ENCODE results near the gene DGUOK. TPM values are rescaled to one million over a fixed set of nuclear protein-coding genes. Genes with fewer than 3 reads are reported as not detected.
A peak's percentile ranks its signal among the peaks of the same experiment; 100 is the strongest.

The DGUOK gene
- total and polyA plus RNA-seq, 4 donors, result 28.9 to 103 (median 73.9) TPM

- Histone ChIP-seq H3K27ac (ENCODE audit: low read depth in 1 of 2, low read length in 1 of 2) (no peak overlapping the region), H3K4me3 (no peak overlapping the region), H3K9me3 (ENCODE audit: control insufficient read depth in 4 of 4, insufficient read depth in 3 of 4, low read length in 3 of 4) (no peaks in the 10 kb centered on the region), H3K9ac (ENCODE audit: insufficient read depth in 1 of 2, low read length in 2 of 2) (no peak overlapping the region), H3K4me1 (ENCODE audit: control insufficient read depth in 5 of 5, insufficient read depth in 5 of 5, low read length in 5 of 5) (no peaks in the 10 kb centered on the region), H3K27me3 (ENCODE audit: control insufficient read depth in 3 of 3, insufficient read depth in 3 of 3, low read length in 2 of 3) (peaks cover 0 to 4% (median 0%) of the 10 kb centered on the region in 3 donors), H3K36me3 (ENCODE audit: control insufficient read depth in 4 of 4, insufficient read depth in 4 of 4, low read length in 4 of 4) (no peaks in the 10 kb centered on the region)
- DNase-seq, result no peak
- WGBS, 2 donors, result 80% methylated on average over 6 of the region's 6 CpGs
- TF ChIP-seq CTCF (IDR thresholded peaks at IDR 0.05; ENCODE audit: control extremely low read depth, extremely low read depth), result no peak
- no peak for ATAC-seq (ENCODE audit: insufficient read depth, low FRiP score)
Observed at GRCh38 chr2:73894877-73895276, 31.8 kb upstream of the DGUOK start.

GRCh38 chr2:73895473-73895872, 31.2 kb upstream of the DGUOK start:
- H3K27ac ChIP-seq (ENCODE audit: low read depth in 1 of 2, low read length in 1 of 2), result no peak overlapping the region
- no peak overlapping the region for H3K4me3 ChIP-seq
- 86% methylated on average over 9 of the region's 9 CpGs for WGBS, 2 donors

GRCh38 chr2:73896362-73897239, 30.1 kb upstream of the DGUOK start:
- no peaks in the 10 kb centered on the region for H3K4me1 ChIP-seq (ENCODE audit: control insufficient read depth in 5 of 5, insufficient read depth in 5 of 5, low read length in 5 of 5)
- H3K9me3 ChIP-seq (ENCODE audit: control insufficient read depth in 4 of 4, insufficient read depth in 3 of 4, low read length in 3 of 4), result peaks cover 0 to 3% (median 0%) of the 10 kb centered on the region in 4 donors
- H3K27me3 ChIP-seq (ENCODE audit: control insufficient read depth in 3 of 3, insufficient read depth in 3 of 3, low read length in 2 of 3), result no peaks in the 10 kb centered on the region
- no peaks in the 10 kb centered on the region for H3K36me3 ChIP-seq (ENCODE audit: control insufficient read depth in 4 of 4, insufficient read depth in 4 of 4, low read length in 4 of 4)
- TF ChIP-seq CTCF (IDR thresholded peaks at IDR 0.05; ENCODE audit: control extremely low read depth, extremely low read depth), result no peak
- peak overlapping the region in 1 of 2 donors; percentile 32 for H3K27ac ChIP-seq (ENCODE audit: low read depth in 1 of 2, low read length in 1 of 2)
- DNase-seq (no peak), ATAC-seq (ENCODE audit: insufficient read depth, low FRiP score) (no peak)
- WGBS, 2 donors, result 39 to 54% methylated on average over 15 of the region's 15 CpGs
- H3K4me3 ChIP-seq, result no peak overlapping the region
- H3K9ac ChIP-seq (ENCODE audit: insufficient read depth in 1 of 2, low read length in 2 of 2), result no peak overlapping the region

More at GRCh38 chr2:73895473-73895872, 31.2 kb upstream of the DGUOK start:
- Histone ChIP-seq H3K36me3 (ENCODE audit: control insufficient read depth in 4 of 4, insufficient read depth in 4 of 4, low read length in 4 of 4) (no peaks in the 10 kb centered on the region), H3K4me1 (ENCODE audit: control insufficient read depth in 5 of 5, insufficient read depth in 5 of 5, low read length in 5 of 5) (no peaks in the 10 kb centered on the region), H3K9ac (ENCODE audit: insufficient read depth in 1 of 2, low read length in 2 of 2) (no peak overlapping the region), H3K9me3 (ENCODE audit: control insufficient read depth in 4 of 4, insufficient read depth in 3 of 4, low read length in 3 of 4) (no peaks in the 10 kb centered on the region), H3K27me3 (ENCODE audit: control insufficient read depth in 3 of 3, insufficient read depth in 3 of 3, low read length in 2 of 3) (peaks cover 0 to 2% (median 0%) of the 10 kb centered on the region in 3 donors)
- TF ChIP-seq CTCF (IDR thresholded peaks at IDR 0.05; ENCODE audit: control extremely low read depth, extremely low read depth), result no peak
- no peak for DNase-seq
- ATAC-seq (ENCODE audit: insufficient read depth, low FRiP score), result no peak
